Measurements from ENCODE around the gene SLC8A1.

Gene SLC8A1

DNA sequence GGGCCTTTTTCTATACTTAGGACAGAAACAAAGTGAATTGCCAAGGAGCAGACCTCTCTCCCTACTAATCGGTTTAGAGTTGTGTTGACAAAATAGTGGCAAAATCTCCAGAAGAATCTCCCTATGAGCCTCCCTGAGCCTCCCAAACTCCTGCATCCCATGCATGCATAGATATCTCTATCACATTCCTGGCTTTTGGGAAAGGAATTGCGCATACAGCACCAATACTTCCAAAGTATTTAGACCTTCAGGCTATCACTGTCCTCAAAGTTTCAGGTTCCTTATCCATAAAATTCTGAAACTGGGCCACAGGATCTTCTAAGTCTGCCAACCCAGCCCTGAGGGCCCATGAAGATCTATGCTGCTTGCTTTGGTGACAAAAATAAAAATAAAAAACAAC, 152.1 kb downstream of the SLC8A1 start:
- no peak for DNase-seq

DNA sequence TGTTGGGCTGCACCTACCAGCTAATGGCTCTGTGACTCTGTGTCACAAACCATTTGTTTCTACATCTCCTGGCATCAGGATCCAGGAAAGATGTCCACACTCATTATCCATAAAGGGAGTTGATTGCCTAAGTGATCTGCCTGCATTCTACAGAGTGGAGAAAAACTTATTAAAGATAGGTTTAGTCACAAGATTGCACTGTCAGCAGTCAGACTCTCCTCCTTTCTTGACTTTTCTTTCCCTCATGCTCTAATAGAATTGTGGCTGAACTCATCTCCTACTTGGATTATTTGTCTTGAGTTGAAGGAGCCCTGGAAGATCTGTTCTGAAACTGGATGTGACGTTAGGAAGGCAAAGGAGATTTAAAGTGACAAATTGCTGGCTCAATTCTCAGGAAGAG, 152.7 kb downstream of the SLC8A1 start:
- no peak for DNase-seq

DNA sequence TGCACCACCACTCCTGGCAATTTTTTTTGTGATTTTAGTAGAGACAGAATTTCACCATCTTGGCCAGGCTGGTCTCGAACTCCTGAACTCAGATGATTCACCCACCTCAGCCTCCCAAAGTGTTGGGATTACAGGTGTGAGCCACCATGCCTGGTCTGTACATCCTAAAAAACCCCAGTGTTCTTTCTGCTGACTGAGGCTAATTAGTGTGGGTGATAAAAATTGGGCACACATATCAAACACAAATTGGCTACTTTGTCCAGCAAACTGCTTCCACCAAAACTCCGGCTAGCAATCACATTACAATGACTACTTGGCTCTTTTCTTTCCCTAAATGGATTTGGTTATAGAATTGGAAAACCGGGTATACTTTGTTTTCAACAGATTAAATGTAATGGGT, 153.9 kb downstream of the SLC8A1 start:
- DNase-seq: no peak

GRCh38 chr2:40292291-40292690, 159.6 kb downstream of the SLC8A1 start:
- no peak for DNase-seq

DNA sequence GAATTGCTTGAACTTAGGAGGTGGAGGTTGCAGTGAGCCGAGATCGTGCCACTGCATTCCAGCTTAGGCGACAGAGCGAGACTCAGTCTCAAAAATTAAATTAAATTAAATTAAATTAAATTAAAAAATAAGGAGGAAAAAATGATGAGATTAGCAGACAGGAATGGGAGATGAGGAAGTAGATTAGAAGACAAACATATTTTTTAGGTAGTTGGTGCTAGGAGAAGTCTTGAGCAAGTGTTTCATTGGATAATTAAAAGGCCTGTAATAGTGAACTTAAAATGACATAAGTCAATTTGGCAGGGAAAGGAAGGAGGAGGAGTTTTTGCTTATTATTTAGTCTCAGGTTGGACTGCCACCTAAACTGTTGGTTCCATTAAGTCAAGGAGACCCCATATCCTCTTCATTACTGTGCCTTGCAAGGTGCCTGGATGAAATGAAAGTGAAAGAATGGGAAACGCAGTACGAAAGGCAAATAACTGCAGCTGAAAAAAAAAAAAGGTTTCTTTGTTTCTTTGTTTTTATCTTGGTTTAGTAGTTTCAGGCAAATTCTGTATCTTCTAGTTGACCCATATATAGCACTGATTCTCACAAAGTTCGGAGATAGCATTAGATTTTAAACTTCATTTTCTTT, 162.0 kb downstream of the SLC8A1 start:
- no peak for DNase-seq

DNA sequence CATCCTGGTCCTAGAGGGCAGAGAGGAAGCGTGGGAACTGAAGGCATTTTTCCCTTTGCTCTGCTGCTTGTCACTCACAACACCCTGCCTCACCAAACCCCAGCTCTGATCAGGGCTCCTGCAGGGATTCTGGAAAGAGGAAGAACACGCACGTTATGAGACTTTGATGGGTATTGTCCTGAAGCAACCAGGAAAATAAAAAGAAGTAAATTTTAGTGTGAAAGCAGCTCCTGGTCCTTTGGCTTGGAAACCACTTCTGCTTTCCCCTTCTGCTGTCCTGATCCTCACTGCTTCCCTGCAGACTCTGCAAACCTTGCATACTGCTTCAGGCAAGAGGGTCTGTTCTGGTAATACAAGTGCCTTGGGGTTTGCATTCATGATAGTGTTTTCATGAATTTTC, 164.1 kb downstream of the SLC8A1 start:
- DNase-seq: no peak

- peak; percentile 86 for DNase-seq
These were observed 164.7 kb downstream of the SLC8A1 start for GRCh38 chr2:40287195-40287594.

- DNase-seq: no peak
These were observed 165.2 kb downstream of the SLC8A1 start for GRCh38 chr2:40286721-40287120.

DNA sequence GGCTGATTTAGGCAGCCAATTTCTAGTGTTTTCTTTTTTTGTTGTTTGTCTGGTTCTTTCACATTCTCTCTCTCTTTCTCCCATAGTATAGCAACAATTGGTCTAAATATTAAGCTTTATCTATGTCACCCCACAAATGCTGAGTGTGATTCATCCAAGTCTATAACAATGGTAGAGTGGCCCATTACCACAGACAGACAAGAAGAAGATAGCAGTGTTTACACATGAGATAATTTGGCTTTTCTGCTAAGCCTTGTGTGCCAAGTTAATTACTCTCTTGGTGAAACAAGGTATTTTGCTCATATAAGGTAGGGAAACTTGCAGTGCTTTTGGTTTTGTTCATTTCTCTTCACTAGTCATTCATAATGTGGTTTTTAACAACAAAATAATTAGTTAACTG, 166.5 kb downstream of the SLC8A1 start:
- no peak for DNase-seq

GRCh38 chr2:40284797-40285196, 167.1 kb downstream of the SLC8A1 start:
- no peak for DNase-seq

DNA sequence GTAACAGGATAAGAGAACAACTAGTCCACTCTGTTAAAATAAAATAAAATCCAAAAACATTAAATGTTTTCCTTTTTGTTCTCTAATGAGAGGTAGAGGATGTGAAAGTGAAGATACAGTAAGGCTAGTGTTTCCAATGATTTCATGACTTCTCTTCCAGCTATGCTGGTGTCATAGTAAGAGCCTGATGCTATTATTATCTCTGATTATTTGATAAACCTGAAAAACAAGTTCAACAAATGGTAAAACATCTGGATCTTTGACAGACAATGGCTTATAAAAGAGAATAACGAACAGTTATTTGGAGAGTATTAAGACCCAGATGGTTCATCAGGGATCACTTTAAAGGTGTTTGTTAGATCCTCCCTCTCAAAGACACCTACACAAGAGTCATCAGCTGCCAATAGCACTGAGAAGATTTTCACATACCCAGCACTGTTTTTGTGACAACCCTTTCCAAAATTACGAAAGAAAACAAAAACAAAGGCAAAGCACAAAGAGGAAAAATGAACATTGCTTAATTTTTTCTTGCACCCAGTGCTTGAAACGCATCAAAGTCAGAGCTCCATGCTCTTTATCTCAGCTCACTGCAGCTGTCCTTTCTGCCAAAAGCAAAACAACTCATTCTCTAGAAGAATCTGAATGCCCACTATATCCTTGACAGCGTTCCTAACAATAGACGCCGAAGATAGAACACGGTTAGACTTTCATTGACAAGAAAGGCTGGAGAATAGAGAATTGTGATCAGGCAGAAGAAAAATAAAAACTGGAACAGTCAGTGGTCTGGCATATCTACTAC, 168.6 kb downstream of the SLC8A1 start:
- no peak for DNase-seq

DNA sequence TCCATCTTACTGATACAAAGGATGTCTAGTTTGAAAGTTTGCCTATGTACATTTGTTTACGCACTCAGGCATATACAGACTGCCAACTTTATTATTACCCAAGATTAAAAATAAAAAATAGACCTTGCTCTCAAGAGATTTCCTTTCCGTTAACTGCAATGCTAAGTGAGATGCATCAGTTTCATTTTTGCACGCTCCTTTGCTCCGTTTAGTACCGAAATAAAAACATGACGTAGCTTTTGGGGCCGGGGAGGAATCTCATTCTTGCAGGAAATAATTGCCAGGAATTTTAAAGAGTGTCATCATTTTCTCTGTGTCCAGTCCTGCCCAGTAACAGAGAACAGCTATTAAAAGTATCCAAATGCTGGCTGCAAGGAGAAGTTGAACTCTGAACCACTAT, 169.5 kb downstream of the SLC8A1 start:
- DNase-seq: no peak

- no peak for DNase-seq
These were observed 170.6 kb downstream of the SLC8A1 start for GRCh38 chr2:40281021-40281940.

- no peak for DNase-seq
These were observed 172.4 kb downstream of the SLC8A1 start for GRCh38 chr2:40279482-40279881.

DNA sequence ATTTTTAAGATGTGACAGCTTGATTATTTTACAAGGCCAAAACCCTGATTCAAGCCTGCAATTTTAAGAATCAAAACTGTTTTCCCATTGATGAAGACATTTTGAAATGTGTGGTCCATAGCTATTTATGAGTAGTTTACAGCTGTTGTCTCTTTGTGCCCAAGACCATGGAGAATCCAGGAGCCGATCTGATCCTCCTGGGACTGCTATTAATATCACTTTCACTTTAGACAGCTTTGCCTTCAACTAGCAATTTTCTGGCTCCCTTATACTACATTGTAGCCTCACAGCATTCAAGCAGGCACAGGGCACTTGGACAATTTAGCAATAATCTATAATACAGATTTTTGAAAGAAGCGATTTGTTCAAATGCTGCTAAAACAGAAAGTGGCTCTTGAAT, 172.9 kb downstream of the SLC8A1 start:
- no peak for DNase-seq

- DNase-seq: no peak
These were observed 175.8 kb downstream of the SLC8A1 start for GRCh38 chr2:40276076-40276475.

DNA sequence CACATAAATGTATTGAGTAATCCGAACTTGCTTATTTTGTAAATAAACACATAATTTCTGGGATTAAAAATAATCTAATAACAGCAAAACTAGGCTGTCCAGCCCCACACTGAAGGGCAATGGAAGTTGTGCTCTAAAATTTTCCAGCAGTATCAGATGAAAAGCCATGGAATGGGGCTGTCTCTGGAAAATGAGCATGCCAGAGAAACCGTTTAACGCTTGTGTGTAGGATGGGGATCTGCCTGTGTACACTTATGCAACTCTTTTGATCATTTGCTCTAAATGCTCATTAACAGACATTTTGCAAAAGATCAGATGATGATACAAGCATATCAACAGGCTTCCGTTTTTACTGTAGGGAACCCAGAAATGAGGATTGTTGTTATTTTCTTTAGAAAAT, 177.6 kb downstream of the SLC8A1 start:
- no peak for DNase-seq

DNA sequence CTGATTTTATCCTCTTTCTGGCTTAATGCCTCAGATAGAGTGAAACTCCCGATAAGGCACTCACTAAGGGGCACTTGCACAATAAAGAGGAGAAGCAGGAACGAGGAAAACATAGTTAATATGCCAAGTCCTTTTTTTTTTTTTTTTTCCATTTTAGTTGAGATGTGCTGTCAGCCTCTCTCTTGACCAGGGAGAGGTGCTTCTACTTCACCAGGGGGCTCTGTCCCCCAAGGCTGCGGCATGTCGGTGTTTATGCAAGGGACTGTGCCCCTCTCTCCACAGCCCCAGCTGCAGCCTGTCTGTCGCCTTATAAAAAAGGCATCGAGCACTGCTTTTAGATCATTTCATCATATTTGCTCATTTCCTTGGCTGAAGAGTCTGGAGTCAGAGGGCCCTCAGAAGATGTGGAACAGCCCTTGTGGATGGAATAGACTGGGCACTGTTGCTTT, 178.1 kb downstream of the SLC8A1 start:
- DNase-seq: no peak

- DNase-seq: no peak
These were observed 180.8 kb downstream of the SLC8A1 start for GRCh38 chr2:40271094-40271493.

- DNase-seq: no peak
These were observed 181.5 kb downstream of the SLC8A1 start for GRCh38 chr2:40270372-40270771.

GRCh38 chr2:40268566-40268965, 183.3 kb downstream of the SLC8A1 start:
- no peak for DNase-seq

DNA sequence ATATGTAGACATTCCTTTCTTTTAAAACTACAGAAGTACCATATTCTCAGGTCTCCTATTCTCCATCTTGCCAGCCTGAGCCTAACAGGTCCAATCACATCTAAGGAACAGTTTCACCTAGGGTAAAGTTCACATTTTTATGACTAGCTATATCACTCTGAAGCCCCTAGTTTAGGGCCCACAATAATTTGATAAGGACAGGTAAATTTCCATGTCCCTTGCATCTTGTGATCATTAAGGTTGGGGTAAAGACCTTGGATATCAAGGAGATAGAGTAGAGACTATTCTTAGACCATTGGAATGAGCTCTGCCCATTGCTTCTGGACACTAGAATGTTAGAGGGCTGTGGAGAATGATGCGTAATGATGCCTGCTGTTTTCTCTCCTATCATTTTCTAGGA, 185.7 kb downstream of the SLC8A1 start:
- DNase-seq: no peak

DNA sequence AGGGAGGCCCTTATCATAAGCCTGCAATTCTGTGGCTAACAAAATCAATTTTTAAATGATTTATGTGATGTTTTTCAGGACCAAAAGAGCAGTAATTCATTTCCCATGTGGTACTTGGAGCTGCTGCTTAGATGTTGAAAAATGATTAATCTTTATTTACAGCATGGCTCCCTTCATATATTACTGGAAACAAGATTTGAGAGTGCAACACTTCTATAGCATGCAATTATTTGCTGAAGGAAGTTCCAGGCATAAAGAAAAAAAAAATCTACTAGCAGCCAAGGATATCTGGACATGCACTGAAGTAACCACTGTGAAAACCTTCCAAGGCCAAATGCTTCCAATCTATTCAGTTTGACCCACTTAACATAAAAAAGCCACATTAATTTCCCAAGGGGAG, 186.3 kb downstream of the SLC8A1 start:
- no peak for DNase-seq

DNA sequence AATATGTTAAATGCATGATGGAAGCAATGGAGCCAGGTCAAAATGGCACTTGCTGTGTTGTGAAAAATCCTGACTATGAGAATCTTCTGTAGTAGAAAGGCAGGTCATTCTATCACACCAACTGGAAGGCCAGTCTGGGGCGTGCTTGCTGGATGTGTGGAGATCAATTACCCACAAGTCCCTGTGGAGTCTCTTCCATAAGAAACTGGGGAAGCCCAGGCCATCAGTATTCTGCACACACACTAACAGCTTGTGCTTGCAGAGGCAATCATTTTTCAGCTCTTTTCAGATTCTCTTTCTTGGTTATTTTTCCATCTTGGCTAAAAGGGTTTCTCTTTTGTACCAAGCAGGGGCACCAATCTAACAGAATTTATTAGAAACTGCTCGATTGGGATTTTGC, 190.8 kb downstream of the SLC8A1 start:
- no peak for DNase-seq

All from NCI-H1105 (cell line).